Neural progenitor cell (in vitro differentiated cells): Measurements from ENCODE around the gene LRP2BP.

Experiments used
- CTCF ChIP-seq: fragments of 200-600 bp; sonication (generic); IDR thresholded peaks from 2 replicates; pipeline ENCODE4 v1.5.1; 2017; ENCODE audit warnings: antibody characterized with exemption, mild to moderate bottlenecking
- EZH2 ChIP-seq: fragments of 200-600 bp; sonication (generic); IDR thresholded peaks from 2 replicates; pipeline ENCODE4 v1.6.1; 2017; ENCODE audit warnings: antibody characterized with exemption, mild to moderate bottlenecking, moderate library complexity
- EZH2phosphoT487 ChIP-seq: fragments of 200-600 bp; sonication (generic); IDR thresholded peaks from 2 replicates; pipeline ENCODE4 v1.6.1; 2017; ENCODE audit warnings: antibody characterized with exemption

DNA sequence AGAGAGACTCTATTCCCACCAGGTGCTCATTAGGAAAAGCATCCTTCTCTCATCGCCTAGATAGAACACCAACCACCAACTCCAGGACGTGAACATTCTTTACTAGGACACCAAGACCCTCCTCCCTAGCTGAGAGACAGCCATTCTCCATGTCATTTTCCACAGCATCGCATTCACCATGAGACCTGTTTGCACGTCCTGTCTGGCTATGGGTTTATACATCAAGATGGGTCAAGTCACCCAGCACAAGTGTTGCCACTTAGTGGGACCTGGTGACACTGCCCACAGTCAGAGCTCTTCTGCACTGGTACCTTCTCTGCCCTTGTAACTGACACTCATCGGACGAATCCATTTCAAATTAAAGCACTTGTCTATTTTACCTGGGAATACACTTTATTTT is 17.5 kb downstream of the LRP2BP start:
- TF ChIP-seq EZH2: no peak
- no peak for TF ChIP-seq CTCF
- no peak for TF ChIP-seq EZH2phosphoT487
